ENCODE results near the gene SARS1.

Gene SARS1

DNA sequence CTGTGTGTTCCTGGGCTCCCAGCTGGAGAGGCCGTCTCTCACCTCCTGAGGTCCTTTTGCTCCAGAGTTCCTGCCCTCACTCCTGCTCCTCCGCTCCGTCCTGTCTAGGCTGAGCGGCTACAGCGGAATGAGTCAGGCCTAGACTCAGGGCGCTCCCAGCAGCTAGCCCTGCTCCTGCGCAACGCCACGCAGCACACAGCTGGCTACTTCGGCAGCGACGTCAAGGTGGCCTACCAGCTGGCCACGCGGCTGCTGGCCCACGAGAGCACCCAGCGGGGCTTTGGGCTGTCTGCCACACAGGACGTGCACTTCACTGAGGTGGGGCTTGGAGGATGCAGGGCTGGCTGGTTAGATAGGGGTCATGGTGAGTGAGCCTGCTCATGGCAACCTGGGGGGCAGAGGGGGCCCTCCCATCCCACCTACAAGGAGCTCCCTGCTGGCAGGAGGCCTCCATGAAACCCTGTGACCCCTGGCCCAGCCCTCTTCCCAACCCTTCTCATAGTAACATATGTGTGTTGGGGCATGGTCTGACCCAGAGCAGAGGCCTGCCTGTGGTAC is 54.1 kb downstream of the SARS1 start:
- ChIA-PET CTCF (interaction anchor here (0.8 to 11.4 kb wide), 6 partner anchors 10 to 265 kb away, joined by 3 to 206 read pairs (median 5); partner anchors contain the start of genes PSRC1 and SORT1), POLR2A (no interaction called here)
- TF ChIP-seq, protein P1, sequence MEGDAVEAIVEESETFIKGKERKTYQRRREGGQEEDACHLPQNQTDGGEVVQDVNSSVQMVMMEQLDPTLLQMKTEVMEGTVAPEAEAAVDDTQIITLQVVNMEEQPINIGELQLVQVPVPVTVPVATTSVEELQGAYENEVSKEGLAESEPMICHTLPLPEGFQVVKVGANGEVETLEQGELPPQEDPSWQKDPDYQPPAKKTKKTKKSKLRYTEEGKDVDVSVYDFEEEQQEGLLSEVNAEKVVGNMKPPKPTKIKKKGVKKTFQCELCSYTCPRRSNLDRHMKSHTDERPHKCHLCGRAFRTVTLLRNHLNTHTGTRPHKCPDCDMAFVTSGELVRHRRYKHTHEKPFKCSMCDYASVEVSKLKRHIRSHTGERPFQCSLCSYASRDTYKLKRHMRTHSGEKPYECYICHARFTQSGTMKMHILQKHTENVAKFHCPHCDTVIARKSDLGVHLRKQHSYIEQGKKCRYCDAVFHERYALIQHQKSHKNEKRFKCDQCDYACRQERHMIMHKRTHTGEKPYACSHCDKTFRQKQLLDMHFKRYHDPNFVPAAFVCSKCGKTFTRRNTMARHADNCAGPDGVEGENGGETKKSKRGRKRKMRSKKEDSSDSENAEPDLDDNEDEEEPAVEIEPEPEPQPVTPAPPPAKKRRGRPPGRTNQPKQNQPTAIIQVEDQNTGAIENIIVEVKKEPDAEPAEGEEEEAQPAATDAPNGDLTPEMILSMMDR (IDR thresholded peaks at IDR 0.05; ENCODE audit: insufficient read depth, low read length, missing control alignments): no peak

DNA sequence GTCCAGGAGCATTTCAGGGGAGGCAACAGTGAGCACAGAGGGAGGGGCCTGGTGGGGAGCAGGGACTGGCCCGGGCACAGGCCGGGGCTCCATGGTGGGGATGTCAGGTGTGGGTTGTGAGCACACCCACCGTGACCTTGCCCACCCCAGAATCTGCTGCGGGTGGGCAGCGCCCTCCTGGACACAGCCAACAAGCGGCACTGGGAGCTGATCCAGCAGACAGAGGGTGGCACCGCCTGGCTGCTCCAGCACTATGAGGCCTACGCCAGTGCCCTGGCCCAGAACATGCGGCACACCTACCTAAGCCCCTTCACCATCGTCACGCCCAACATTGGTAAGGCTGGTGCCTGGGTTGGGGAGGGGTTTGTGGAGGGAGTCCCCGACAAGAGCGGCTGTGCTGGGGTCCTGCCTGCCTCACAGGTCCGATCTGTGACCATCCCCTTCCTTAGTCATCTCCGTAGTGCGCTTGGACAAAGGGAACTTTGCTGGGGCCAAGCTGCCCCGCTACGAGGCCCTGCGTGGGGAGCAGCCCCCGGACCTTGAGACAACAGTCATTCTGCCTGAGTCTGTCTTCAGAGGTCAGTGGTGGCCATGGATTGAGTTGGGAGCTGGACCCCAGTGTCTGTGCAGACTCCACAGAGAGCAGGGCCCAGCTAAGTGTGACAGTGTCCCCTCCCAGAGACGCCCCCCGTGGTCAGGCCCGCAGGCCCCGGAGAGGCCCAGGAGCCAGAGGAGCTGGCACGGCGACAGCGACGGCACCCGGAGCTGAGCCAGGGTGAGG is 54.9 kb downstream of the SARS1 start:
- POLR2A ChIA-PET: no interaction called here
- TF ChIP-seq, protein P1 (IDR thresholded peaks at IDR 0.05; ENCODE audit: insufficient read depth, low read length, missing control alignments): no peak
- no peak overlapping the region for H3K4me3 ChIP-seq (ENCODE audit: low read depth, low read length)
- CTCF ChIA-PET: interaction anchor here (0.8 to 11.4 kb wide), 5 partner anchors 9 to 130 kb away, joined by 3 to 206 read pairs (median 4); partner anchors contain the start of gene SORT1
- DNase-seq (ENCODE audit: low read depth, low spot score): no peak

More for the DNA sequence above, 54.1 kb downstream of the SARS1 start:
- no peak for DNase-seq (ENCODE audit: low read depth, low spot score)
- H3K4me3 ChIP-seq (ENCODE audit: low read depth, low read length): no peak overlapping the region

DNA sequence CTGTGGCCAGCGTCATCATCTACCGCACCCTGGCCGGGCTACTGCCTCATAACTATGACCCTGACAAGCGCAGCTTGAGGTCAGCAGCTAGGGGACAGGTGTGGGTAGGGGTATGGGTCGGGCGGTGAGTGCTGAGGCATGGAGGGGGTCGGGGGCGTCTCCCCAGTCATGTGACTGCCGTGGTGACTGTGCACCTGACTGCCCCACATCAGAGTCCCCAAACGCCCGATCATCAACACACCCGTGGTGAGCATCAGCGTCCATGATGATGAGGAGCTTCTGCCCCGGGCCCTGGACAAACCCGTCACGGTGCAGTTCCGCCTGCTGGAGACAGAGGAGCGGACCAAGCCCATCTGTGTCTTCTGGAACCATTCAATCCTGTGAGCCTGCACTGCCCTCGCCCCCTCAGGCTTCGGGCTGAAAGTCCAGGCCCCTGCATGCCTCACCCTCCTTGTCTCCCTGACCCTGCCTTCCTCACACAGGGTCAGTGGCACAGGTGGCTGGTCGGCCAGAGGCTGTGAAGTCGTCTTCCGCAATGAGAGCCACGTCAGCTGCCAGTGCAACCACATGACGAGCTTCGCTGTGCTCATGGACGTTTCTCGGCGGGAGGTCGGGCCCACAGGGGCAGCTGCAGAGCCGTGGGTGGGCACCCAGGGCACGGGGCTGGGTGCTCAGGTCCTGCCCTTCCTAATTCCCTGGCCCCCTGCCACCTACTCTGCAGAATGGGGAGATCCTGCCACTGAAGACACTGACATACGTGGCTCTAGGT is 55.7 kb downstream of the SARS1 start:
- POLR2A ChIA-PET: no interaction called here
- DNase-seq (ENCODE audit: low read depth, low spot score): no peak
- CTCF ChIA-PET: interaction anchor here (1.1 to 11.4 kb wide), 3 partner anchors 9 to 130 kb away, joined by 4 to 206 read pairs (median 87); partner anchors contain the start of gene SORT1

DNA sequence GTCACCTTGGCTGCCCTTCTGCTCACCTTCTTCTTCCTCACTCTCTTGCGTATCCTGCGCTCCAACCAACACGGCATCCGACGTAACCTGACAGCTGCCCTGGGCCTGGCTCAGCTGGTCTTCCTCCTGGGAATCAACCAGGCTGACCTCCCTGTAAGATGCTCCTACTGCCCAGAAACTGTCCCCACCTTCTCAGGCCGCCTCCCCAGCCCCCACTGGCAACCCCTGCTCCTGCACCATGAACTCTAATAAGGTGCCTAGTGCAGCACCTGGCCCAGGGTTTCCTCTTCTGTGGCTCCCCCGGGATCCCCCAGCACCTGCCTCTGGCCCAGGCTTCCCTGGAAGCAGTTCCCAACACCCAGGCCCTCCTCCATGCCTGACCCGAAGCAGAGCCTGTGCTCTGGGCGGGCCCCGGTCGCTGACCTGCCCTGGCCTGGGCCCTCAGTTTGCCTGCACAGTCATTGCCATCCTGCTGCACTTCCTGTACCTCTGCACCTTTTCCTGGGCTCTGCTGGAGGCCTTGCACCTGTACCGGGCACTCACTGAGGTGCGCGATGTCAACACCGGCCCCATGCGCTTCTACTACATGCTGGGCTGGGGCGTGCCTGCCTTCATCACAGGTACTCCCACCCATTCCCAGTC is 56.4 kb downstream of the SARS1 start:
- H3K4me3 ChIP-seq (ENCODE audit: low read depth, low read length): no peak overlapping the region
- CTCF ChIA-PET: interaction anchor here (1.1 to 11.4 kb wide), 3 partner anchors 8 to 129 kb away, joined by 4 to 206 read pairs (median 87); partner anchors contain the start of gene SORT1
- POLR2A ChIA-PET: no interaction called here
- TF ChIP-seq, protein P1 (IDR thresholded peaks at IDR 0.05; ENCODE audit: insufficient read depth, low read length, missing control alignments): no peak
- DNase-seq (ENCODE audit: low read depth, low spot score): no peak

More for the DNA sequence above, 55.7 kb downstream of the SARS1 start:
- TF ChIP-seq, protein P1 (IDR thresholded peaks at IDR 0.05; ENCODE audit: insufficient read depth, low read length, missing control alignments): no peak
- no peak overlapping the region for H3K4me3 ChIP-seq (ENCODE audit: low read depth, low read length)

DNA sequence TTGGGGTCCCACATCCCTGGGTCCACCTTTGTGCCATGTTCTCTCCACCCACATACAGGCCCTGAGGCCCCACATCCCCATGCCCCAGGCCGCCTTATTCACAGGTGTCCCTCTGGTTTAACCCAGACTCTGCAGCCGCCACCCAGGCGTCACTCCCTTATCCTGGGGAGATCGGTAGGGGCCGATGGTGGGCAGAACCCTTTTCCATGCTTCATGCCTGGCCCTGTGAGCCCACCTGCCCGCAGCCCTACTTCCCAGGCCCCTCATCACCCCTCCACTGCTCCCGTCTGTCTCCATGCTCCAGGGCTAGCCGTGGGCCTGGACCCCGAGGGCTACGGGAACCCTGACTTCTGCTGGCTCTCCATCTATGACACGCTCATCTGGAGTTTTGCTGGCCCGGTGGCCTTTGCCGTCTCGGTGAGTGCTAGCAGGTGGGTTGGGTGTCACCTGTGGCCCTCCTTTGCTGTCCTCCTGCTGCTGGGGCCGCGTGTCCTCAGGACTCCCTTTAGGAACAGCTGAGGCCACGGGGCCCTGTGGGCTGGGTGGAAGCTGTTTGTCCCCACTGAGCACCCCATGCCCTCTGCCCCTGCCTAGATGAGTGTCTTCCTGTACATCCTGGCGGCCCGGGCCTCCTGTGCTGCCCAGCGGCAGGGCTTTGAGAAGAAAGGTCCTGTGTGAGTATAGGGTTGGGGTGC is 57.1 kb downstream of the SARS1 start:
- no peak overlapping the region for H3K4me3 ChIP-seq (ENCODE audit: low read depth, low read length)
- DNase-seq (ENCODE audit: low read depth, low spot score): no peak
- CTCF ChIA-PET: interaction anchor here (1.3 kb wide), 1 partner anchor 128 kb away, joined by 3 read pairs; no protein-coding TSS in a partner anchor
- TF ChIP-seq, protein P1 (IDR thresholded peaks at IDR 0.05; ENCODE audit: insufficient read depth, low read length, missing control alignments): no peak
- POLR2A ChIA-PET: no interaction called here
